ENCODE measurements around the gene COL18A1. TPM values are rescaled to one million over a fixed set of nuclear protein-coding genes. Genes with fewer than 3 reads are reported as not detected.

COL18A1 gene
- total RNA-seq, 1 donor = 33.7 TPM

GRCh38 chr21:45401916-45402900 lies 2.8 kb upstream of the COL18A1 start:
- no peak for TF ChIP-seq CTCF (IDR thresholded peaks at IDR 0.05; ENCODE audit: insufficient read depth, low read depth, low read length)
- no peak overlapping the region for H3K4me3 ChIP-seq (ENCODE audit: low read depth, low read length)
- DNase-seq (ENCODE audit: low read depth) = no peak

GRCh38 chr21:45403133-45403824 lies 1.7 kb upstream of the COL18A1 start:
- no peak for DNase-seq (ENCODE audit: low read depth)
- TF ChIP-seq CTCF (IDR thresholded peaks at IDR 0.05; ENCODE audit: insufficient read depth, low read depth, low read length) = no peak
- no peak overlapping the region for H3K4me3 ChIP-seq (ENCODE audit: low read depth, low read length)

GRCh38 chr21:45403825-45404729 lies 888 bp upstream of the COL18A1 start:
- DNase-seq (ENCODE audit: low read depth) = peak; percentile 60
- TF ChIP-seq CTCF (IDR thresholded peaks at IDR 0.05; ENCODE audit: insufficient read depth, low read depth, low read length) = no peak
- H3K4me3 ChIP-seq (ENCODE audit: low read depth, low read length) = peak overlapping the region; percentile 59

- peak overlapping the region; percentile 60 for H3K4me3 ChIP-seq (ENCODE audit: low read depth, low read length)
- DNase-seq (ENCODE audit: low read depth) = peak; percentile 57
- no peak for TF ChIP-seq CTCF (IDR thresholded peaks at IDR 0.05; ENCODE audit: insufficient read depth, low read depth, low read length)
Measured at GRCh38 chr21:45405271-45405818, 380 bp downstream of the COL18A1 start.

- DNase-seq (ENCODE audit: low read depth) = peak; percentile 51
- no peak for TF ChIP-seq CTCF (IDR thresholded peaks at IDR 0.05; ENCODE audit: insufficient read depth, low read depth, low read length)
- H3K4me3 ChIP-seq (ENCODE audit: low read depth, low read length) = peak overlapping the region; percentile 60
Measured at GRCh38 chr21:45405819-45406762, 1.1 kb downstream of the COL18A1 start.
